ENCODE measurements around the gene RASSF7.
"Not testable (repeated sequence)": the region's sequence is repeated elsewhere in the genome, so short reads cannot be mapped to it uniquely, and the experiment has no call there.

Gene RASSF7

DNA sequence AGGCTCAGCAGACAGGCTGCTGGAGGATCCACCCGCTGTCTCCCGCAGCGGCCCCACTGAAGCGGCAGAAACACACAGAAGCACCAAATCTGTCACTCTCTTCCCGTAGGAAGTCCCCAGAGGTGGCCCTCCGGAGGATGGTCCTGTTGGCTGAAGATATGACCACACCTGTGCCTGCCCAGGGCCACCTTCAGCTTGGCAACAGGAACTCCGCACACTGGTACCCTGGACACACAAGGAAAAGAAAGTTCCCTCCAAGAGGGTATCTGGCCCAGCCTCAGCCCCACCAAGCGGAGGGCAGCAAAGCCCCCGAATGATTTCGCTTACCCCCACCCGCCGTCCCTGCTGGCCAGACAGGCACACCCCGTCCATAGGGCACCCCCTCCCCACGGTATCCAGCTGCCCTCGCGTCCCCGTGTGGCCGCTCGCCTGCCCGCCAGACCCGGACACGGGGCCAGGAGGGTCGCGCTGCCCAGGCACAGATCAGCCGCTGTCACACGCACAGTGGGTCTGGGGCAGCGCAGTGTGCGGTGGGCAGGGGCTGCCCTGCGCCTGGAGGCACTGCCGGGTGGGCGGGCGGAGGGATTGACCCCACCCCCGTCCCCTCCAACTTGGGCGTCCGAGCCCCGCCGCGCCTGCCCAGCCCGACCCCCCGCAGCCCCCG, 7.0 kb downstream of the RASSF7 start:
- DNase-seq, result no peak

DNA sequence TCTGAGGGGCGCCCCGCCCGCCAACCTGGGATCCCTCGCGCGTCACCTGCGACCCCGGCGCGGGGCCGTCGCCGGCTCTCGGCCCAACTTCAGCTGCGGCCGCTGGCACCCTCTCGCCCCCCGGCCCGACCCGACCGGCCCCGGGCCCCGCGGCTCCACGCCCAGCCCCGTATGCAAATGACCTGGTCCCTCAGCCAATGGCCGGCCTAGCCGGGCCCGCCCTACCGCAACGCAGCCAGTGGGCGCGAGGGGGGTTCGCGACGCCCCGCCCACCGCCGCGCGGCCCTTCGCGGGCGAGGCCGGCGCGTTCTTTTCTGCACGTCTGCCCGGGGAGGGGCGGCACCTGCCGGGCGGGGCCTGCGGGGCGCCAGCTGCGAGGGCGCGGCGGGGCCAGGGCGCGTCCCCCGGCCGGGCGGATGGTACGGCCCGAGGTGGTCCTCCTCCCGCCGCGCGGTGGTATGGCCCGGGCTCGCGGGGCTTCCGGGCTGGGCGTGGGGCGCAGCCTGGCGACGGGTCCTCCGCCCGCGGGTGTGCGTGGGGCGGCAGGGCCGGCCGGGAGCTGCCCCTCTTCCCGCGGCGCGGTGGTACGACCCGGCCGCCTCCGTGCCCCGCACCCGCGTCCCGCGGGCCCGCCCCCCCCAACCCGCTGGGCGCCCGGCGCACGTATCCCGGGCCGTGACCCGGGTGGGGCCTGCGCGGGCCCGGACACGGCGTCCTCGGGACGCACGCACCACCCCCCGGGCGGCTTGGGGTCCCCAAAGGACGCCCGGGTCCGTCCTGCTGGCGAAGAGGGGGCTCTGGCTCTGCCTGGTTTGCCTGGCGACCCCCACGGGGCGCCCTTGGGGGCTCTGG, 7.8 kb downstream of the RASSF7 start:
- peak; percentile 96 for DNase-seq

DNA sequence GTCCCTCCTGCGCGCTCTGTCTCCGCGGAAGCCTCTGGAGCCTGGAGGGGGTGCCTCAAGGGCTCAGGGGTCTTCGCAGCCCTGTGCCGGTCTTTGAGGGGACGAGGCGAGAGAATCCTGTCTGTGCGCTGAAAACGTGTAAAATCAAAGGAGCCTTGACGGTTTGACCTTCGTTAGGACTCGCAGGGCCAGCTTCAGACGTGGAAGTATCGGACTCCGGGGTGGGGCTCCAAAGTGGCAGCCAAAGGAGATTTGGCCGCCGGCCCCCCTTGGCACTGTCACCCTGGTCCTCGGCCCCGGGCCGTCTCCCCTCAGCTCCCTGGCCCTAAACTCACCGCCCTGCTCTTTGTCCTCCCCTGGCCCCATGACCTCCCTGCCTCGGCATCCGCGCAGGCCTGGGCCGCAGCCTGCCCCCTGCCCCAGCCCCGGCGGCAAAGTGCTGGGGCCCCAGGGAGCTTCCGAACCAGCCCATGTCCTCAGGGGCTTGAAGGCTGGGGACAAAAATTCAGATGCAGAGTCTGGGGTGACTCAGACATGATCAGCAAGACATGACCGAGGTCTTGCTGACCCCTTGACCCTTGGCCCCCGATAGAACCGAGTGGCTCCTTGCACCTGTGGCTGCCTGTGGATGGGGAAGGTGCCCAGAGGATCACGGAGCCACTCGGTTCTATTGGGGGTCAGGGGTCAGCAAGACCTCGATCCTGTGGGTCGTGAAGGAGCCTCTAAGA, 8.6 kb downstream of the RASSF7 start:
- DNase-seq, result no peak

GRCh38 chr11:571802-572185, 11.0 kb downstream of the RASSF7 start:
- DNase-seq, result no peak

DNA sequence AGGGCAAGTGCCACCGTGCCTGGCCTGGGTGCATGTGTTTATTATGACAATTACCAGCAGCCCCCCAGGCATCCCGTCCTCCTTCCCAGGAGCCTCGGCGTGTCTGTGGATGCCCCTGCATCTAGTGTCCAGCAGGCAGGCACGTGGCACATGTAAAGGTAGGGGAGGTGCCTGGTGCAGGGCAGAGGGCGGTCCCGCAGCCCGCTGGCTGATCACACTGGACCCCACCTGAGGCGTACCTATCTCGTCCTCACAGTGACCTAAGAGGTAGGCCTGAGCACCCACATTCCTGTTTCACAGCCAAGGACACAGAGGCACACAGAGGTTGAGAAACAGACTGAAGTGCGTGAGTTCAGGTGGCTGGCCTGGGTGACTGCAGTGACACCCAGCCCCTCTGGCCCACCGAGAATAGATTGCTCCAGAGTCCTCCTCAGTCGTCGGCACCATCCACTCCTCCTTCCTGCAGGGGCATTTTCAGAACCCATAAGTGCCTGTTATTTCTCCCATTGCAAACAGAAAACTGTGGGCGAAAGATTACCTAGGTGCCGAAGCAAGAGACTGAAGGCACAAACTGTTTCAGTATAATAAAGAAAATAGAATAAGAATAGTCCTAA, 12.5 kb downstream of the RASSF7 start:
- no peak for DNase-seq

- not testable (repeated sequence) for DNase-seq
Measured at GRCh38 chr11:574031-574570, 13.3 kb downstream of the RASSF7 start.

GRCh38 chr11:574632-575312, 14.0 kb downstream of the RASSF7 start:
- DNase-seq, result no peak

GRCh38 chr11:575313-575995, 14.7 kb downstream of the RASSF7 start:
- no peak for DNase-seq

DNA sequence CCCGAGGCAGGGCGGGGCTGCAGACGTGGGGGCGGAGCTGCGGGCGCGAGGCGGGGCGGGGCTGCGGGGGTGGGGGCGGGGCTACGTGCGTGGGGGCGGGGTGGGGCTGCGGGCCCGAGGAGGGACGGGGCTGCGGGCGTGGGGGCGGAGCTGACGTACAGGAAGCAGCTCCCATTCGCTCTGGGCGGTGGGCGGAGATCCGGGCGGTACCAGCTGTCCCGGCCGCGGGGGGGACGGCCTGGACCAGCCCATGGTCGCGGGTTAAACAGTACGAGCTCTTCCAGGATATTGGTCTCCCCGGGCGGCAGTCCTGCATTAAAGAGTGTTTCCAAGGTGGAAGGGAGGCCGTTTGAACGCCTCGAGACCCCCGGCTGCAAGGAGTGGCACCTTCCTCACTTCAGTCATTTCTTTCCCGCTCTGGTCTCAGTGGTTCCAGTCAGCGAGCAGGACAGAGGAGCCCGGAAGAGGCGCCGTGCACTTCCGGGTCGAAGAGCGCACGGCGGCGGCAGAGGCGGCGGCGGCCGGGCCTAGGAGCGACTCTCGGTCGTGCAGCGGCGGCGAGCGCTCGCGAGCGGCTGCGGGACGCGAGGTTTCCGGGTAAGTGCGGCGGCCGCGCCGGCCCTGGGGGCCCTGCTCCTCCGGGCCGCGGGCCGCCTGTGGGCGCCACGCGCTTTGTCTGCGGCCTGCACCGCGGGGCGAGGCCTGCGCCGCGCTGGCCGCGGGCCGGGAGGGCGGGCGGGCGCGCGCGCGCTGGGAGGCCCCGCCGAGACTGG, 15.4 kb downstream of the RASSF7 start, which contains the start of gene PHRF1:
TSS of gene PHRF1 (plus strand) at position 475 of the 773 bp plus-strand sequence. CDS start 5,043 bp downstream, outside the sequence.
- peak; percentile 94 for DNase-seq

GRCh38 chr11:576811-577610, 16.2 kb downstream of the RASSF7 start:
- DNase-seq, result no peak

DNA sequence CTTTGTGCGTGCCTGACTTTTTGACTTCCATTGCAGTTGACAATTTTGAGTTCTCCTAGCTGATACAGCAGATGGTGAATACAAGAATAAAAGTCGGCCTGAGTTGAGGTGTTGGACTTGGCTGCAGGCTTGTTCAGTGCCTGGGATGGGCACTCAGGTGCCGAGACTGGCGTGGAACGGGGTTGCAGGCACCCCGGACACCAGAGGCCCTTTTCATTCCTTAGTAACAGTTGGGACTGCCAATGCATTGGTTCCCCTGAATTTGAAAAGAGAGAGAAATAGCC, 16.8 kb downstream of the RASSF7 start:
- DNase-seq, result no peak

DNA sequence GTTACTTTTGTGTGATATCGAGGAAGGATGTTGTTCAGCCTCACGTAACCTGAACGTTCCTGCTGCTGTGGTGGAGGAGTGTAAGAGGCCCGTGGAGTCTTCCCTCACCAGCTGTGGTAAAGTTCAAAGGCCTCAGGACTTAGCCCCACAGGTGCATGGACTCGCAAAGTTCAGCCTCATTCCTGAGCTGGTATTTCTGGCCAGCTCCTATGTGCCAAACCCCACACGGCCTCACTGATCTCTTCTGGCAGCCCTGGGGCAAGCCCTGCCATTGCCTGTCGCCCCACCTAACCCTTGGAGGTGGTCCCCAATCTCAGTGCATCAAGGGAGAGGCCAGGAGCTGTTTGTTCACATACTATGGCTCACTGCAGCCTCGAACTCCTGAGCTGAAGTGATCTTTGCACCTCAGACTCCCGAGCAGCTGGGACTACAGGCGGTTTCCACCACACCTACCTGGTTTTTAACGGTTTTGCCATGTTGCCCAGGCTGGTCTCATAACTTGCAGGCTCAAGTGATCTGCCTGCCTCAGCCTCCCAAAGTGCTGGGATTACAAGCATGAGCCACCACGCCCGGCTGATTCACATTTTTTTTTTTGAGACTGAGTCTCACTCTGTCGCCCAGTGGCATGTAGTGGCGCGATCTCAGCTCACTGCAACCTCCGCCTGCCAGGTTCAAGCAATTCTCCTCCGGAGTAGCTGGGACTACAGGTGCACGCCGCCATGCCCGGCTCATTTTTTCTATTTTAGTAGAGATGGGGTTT, 17.7 kb downstream of the RASSF7 start:
- no peak for DNase-seq

GRCh38 chr11:579830-580601, 19.2 kb downstream of the RASSF7 start:
- DNase-seq, result no peak

DNA sequence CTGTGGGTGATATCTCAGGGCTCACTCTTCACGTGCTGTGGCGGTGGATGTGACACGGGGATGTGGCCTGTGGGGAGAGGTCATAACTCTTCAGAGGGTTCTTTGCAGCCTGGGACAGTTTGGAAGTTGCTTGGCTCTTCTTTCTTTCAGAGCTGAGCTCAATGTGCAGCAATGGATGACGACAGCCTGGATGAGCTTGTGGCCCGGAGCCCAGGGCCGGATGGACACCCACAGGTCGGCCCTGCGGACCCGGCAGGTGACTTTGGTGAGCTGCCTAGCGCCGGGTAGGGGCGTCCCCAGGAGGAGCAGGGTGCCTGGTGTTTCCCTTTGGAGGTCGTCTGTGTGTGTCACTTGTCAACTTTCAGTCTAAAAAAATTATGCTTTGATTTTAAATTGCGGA, 20.6 kb downstream of the RASSF7 start:
- DNase-seq, result no peak

- DNase-seq, result no peak
Measured at GRCh38 chr11:581752-582151, 21.0 kb downstream of the RASSF7 start.

DNA sequence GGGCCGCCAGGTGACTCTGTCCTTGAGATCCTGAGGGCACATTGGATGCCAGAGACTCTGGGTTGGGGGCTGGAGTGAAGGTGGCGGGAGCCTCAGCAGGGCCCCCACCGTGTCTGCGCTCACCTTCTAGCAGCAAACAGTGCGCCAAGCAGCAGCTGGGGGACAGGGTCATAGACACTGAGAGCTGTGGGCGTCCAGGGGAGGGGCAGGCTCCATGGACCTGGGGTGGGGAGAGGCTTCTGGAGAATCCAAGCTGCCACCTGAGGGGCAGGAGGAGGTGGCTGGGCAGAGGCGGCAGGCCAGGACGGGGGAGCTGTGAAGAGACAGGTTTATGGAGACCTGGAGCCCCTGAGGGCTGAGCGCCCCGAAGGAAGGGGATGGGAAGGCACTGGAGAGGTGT, 23.5 kb downstream of the RASSF7 start:
- no peak for DNase-seq

DNA sequence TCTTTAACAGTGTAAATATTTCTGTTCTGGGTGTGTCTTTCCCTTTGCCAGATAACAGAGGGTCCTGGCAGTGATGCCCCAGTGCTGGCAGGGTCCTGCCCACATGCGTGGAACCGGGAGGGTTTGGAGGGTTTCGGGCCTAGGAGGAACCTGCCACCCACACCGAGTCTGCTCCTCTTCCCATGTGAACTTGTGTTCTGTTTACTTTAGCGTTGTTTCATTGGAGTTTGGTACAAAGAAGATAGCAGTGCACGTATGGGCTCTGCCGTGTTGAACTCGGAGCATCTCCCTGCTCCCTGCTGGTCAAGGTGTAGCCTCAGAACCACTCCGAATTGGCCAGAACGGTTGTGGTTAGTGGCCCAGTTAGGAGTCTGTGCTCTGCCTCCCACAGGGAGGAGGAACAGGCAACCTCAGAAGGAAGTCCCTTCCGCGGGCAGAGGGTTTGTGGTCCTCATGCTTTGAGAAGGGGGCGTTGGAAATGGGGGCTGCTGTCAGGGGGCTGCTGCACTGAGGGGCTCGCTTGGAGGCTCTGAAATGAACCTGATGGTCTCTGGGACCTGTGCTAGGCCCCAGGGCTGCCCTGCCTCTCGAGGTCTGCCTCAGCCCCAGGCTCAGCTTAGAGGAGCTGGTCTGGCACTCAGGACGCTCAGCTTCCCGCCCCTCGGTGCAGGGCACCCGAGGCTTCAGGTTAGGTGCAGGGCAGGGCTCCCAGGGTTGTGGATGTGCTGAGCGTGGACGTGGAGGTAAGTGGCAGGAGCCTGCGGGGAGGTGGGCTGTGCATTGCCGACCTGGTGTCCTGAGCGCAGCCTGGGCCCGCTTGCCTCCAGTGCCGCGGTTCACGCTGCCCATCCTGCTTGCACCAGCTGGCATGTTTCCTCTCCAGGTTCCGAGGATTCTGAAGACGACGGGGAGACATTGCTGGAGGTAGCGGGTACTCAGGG, 25.9 kb downstream of the RASSF7 start:
- DNase-seq, result no peak
